HG03175 (cell line): ENCODE results near the gene OPA3.

Experiments used
- ATAC-seq: cut with Tn5 transposase; IDR thresholded peaks from one replicate; pipeline ENCODE4 v1.9.1; 2021; ENCODE audit warnings: mild to moderate bottlenecking, moderate library complexity; ENCODE audit not compliant: unreplicated experiment

Gene OPA3

GRCh38 chr19:45484273-45484945 is 100.2 kb downstream of the OPA3 start:
- no peak for ATAC-seq

- ATAC-seq = no peak
Observed at GRCh38 chr19:45483033-45483432, 101.6 kb downstream of the OPA3 start.

GRCh38 chr19:45478454-45479238 is 106.0 kb downstream of the OPA3 start:
- peak; percentile 83 for ATAC-seq

GRCh38 chr19:45477713-45478453 is 106.7 kb downstream of the OPA3 start:
- ATAC-seq = no peak
